Stimulated activated CD4-positive, alpha-beta T cell treated with anti-CD3 and anti-CD28 coated beads, Interleukin-15, amount 100 ng/mL, for 1 hour (primary cell): ENCODE data around the gene SYCE1.
A peak's percentile ranks its signal among the peaks of the same experiment; 100 is the strongest.
"Not testable (repeated sequence)": the region's sequence is repeated elsewhere in the genome, so short reads cannot be mapped to it uniquely, and the experiment has no call there.

Experiments used
- DNase-seq, 2 donors: peaks; one replicate each; pipeline ENCODE4 v3.0.0-alpha.2; 2020; ENCODE audit warnings: low read depth in 1 of 2, low spot score in 1 of 2

The SYCE1 gene

GRCh38 chr10:133559216-133559615 is 6.2 kb downstream of the SYCE1 start:
- DNase-seq, result no peak

- DNase-seq, result no peak
Observed at GRCh38 chr10:133557381-133557780, 8.0 kb downstream of the SYCE1 start.

- no peak for DNase-seq
Observed at GRCh38 chr10:133555521-133555920, 9.9 kb downstream of the SYCE1 start.

GRCh38 chr10:133554600-133554999 is 10.8 kb downstream of the SYCE1 start:
- DNase-seq, result no peak

- DNase-seq, result no peak
Observed at GRCh38 chr10:133544506-133544905, 20.9 kb downstream of the SYCE1 start.

- not testable (repeated sequence) for DNase-seq
Observed at GRCh38 chr10:133541441-133541975, 23.9 kb downstream of the SYCE1 start.

GRCh38 chr10:133537546-133538545 is 27.5 kb downstream of the SYCE1 start:
- DNase-seq, result no peak

GRCh38 chr10:133536198-133536597 is 29.2 kb downstream of the SYCE1 start:
- no peak for DNase-seq

- DNase-seq, result no peak
Observed at GRCh38 chr10:133534417-133534816, 31.0 kb downstream of the SYCE1 start.

GRCh38 chr10:133532871-133533270 is 32.5 kb downstream of the SYCE1 start:
- no peak for DNase-seq

GRCh38 chr10:133530506-133530905 is 34.9 kb downstream of the SYCE1 start:
- no peak for DNase-seq

- DNase-seq, result no peak
Observed at GRCh38 chr10:133529576-133529946, 35.8 kb downstream of the SYCE1 start.

- DNase-seq, result no peak
Observed at GRCh38 chr10:133528845-133529575, 36.4 kb downstream of the SYCE1 start.

GRCh38 chr10:133528296-133528844 is 37.0 kb downstream of the SYCE1 start:
- no peak for DNase-seq

GRCh38 chr10:133527771-133528271 is 37.6 kb downstream of the SYCE1 start:
- no peak for DNase-seq

GRCh38 chr10:133526957-133527588 is 38.3 kb downstream of the SYCE1 start, which contains the start of gene CYP2E1:
TSS of gene CYP2E1 (plus strand) at chr10:133527363. CDS start at chr10:133527396, 33 bp downstream.
- no peak for DNase-seq

- DNase-seq, result no peak
Observed at GRCh38 chr10:133525444-133525843, 39.9 kb downstream of the SYCE1 start.

- DNase-seq, result no peak
Observed at GRCh38 chr10:133523631-133524203, 41.7 kb downstream of the SYCE1 start.

- peak; percentile 84 to 93 for DNase-seq
Observed at GRCh38 chr10:133520193-133520738, 45.1 kb downstream of the SYCE1 start.

GRCh38 chr10:133518517-133518916 is 46.9 kb downstream of the SYCE1 start:
- not testable (repeated sequence) for DNase-seq
